GM12878 (cell line): ENCODE measurements around the gene CETP. TPM values are rescaled to one million over a fixed set of nuclear protein-coding genes. Genes with fewer than 3 reads are reported as not detected.

ENCODE experiments used
- BMI1 ChIP-seq: fragments of 450-650 bp; IDR thresholded peaks from 2 replicates; pipeline ENCODE4 v1.6.1; 2016; ENCODE audit warnings: mild to moderate bottlenecking, moderate library complexity, borderline replicate concordance
- CTCF ChIP-seq, 3 experiments: IDR thresholded peaks in 2 of 3; conservative IDR thresholded peaks in 1 of 3; 2 replicates each; pipeline ENCODE4 v1.5.1; 2011; ENCODE audit warnings: low read depth in 3 of 3, low read length in 3 of 3, mild to moderate bottlenecking in 3 of 3, control low read depth in 2 of 3, moderate library complexity in 2 of 3, inconsistent platforms in 1 of 3, mixed read lengths in 1 of 3; ENCODE audit not compliant: control insufficient read depth in 2 of 3, insufficient read depth in 1 of 3; ENCODE audit errors: extremely low read depth in 1 of 3
- E2F8 ChIP-seq: fragments of 450-650 bp; IDR thresholded peaks from 2 replicates; pipeline ENCODE4 v1.6.1; 2018; ENCODE audit warnings: mild to moderate bottlenecking, low read depth, moderate library complexity; ENCODE audit not compliant: partially characterized antibody
- ETV6 ChIP-seq, 2 experiments: fragments of 450-650 bp in 1 of 2; IDR thresholded peaks in 1 of 2; conservative IDR thresholded peaks in 1 of 2; 2 replicates each; pipeline ENCODE4 v1.6.1; 2014; ENCODE audit warnings: antibody characterized with exemption in 1 of 2, borderline replicate concordance in 1 of 2, low read depth in 1 of 2, mild to moderate bottlenecking in 1 of 2, moderate library complexity in 1 of 2
- POLR2A ChIP-seq: IDR thresholded peaks from 2 replicates; pipeline ENCODE4 v1.6.1; 2011; ENCODE audit warnings: low read depth, mild to moderate bottlenecking, low read length
- USF2 ChIP-seq: IDR thresholded peaks from 2 replicates; pipeline ENCODE4 v1.6.1; 2011; ENCODE audit warnings: low read depth, low read length, improper control_type of control experiment, borderline replicate concordance
- ZNF24 ChIP-seq: fragments of 450-650 bp; IDR thresholded peaks from 2 replicates; pipeline ENCODE4 v1.6.1; 2017; ENCODE audit warnings: antibody characterized with exemption, mild to moderate bottlenecking
- ZNF384 ChIP-seq: IDR thresholded peaks from 2 replicates; pipeline ENCODE4 v1.6.1; 2012; ENCODE audit warnings: low read depth, mild to moderate bottlenecking, low read length, improper control_type of control experiment, borderline replicate concordance
- polyA plus RNA-seq, 11 experiments: library from polyadenylated mRNA; depleted of rRNA in 4 of 11; unstranded in 6 of 11; stranded (reverse) in 5 of 11; fragments of >200 nt; fragmentation: Nextera tagmentation in 4 of 11; fragmentation: Illumina TruSeq in 1 of 11; extraction: Ambion mirVana in 4 of 11; extraction: Trizol in 1 of 11; gene quantifications; 1 replicate in 1 of 11; 2 replicates in 10 of 11; pipeline versions ENCODE4 v1.2.1 to v1.2.3, GENCODE V29; 2011 to 2016; ENCODE audit warnings: inconsistent platforms in 2 of 11, missing spikeins in 2 of 11, low read depth in 1 of 11
- total RNA-seq, 4 experiments: library from RNA; depleted of rRNA in 3 of 4; stranded (reverse); fragments of >200 nt in 3 of 4; fragmentation: Illumina TruSeq in 1 of 4; extraction: Trizol in 1 of 4; gene quantifications; 2 replicates each; pipeline versions ENCODE4 v1.2.1 to v1.2.3, GENCODE V29; 2013 to 2021

Gene CETP
- total and polyA plus RNA-seq, 10 of the 15 experiments (the other 5 are each of a cell fraction or from before 2014, with no cell fraction given) = 1.2 to 6.4 (median 2.1) TPM

- TF ChIP-seq ZNF24 (0 out of 2 replicates have a peak, but pooled peaks have one; percentile 28), CTCF (IDR thresholded peaks at IDR 0.05 in 2 of 3, conservative IDR thresholded peaks at IDR 0.05 in 1 of 3; ENCODE audit: control insufficient read depth in 2 of 3, extremely low read depth in 1 of 3, insufficient read depth in 1 of 3, low read depth in 3 of 3, low read length in 3 of 3) (peak; percentile 71 to 90 (median 89)), ETV6 (conservative IDR thresholded peaks at IDR 0.05 in 1 of 2, IDR thresholded peaks at IDR 0.05 in 1 of 2; ENCODE audit: borderline replicate concordance in 1 of 2, low read depth in 1 of 2) (0 out of 4 replicates have a peak, but pooled peaks of 1 of the 2 experiments have one; percentile 25), E2F8 (no peak), BMI1 (peak; percentile 37; the same call in 1 of the 2 replicates), ZNF384 (no peak), USF2 (no peak), POLR2A (no peak)
Observed at GRCh38 chr16:56950881-56951771, 10.6 kb upstream of the CETP start (continued).
